CD4-positive, alpha-beta T cell (primary cell): ENCODE measurements around the gene CACNA2D1. TPM values are rescaled to one million over a fixed set of nuclear protein-coding genes. Genes with fewer than 3 reads are reported as not detected.

ENCODE experiments used
- ATAC-seq: fragments of 200-7000 bp; cut with Tn5 transposase; one replicate; pipeline ENCODE4 v1.10.0; 2022; ENCODE audit warnings: mild to moderate bottlenecking; ENCODE audit not compliant: poor library complexity
- CTCF ChIA-PET: fragments of 350-600 bp; sonication (Branson Sonifier 250); formaldehyde crosslinking; loops from one replicate; lab custom pipeline; 2021; ENCODE audit warnings: antibody characterized with exemption, inconsistent platforms; lab: Charles Lee
- POLR2A ChIA-PET: fragments of 350-600 bp; sonication (Branson Sonifier 250); formaldehyde crosslinking; loops from one replicate; lab custom pipeline; 2021; ENCODE audit warnings: antibody characterized with exemption, inconsistent platforms; lab: Charles Lee
- DNase-seq, 14 experiments: peaks; one replicate each; pipeline ENCODE4 v3.0.0-alpha.2; 2013 to 2020; ENCODE audit warnings: mixed read lengths in 2 of 14
- H3K27ac ChIP-seq, 2 donors: one replicate each; pipeline versions ENCODE4 v1.5.1 to v1.7.0; 2013; ENCODE audit warnings: low read length in 2 of 2, low read depth in 1 of 2, mild to moderate bottlenecking in 1 of 2
- H3K27me3 ChIP-seq, 2 experiments: 1 replicate in 1 of 2; 2 replicates in 1 of 2; pipeline versions ENCODE4 v1.6.1 to v1.7.0; 2013; ENCODE audit warnings: low read length in 2 of 2, control low read depth in 1 of 2, mild to moderate bottlenecking in 1 of 2, moderate library complexity in 1 of 2; ENCODE audit not compliant: insufficient read depth in 2 of 2, control insufficient read depth in 1 of 2
- H3K36me3 ChIP-seq: one replicate; pipeline ENCODE4 v1.6.1; 2013; ENCODE audit warnings: low read length, control low read depth; ENCODE audit not compliant: insufficient read depth
- H3K4me1 ChIP-seq: one replicate; pipeline ENCODE4 v1.6.1; 2013; ENCODE audit warnings: low read length, control low read depth; ENCODE audit not compliant: insufficient read depth
- H3K4me3 ChIP-seq: one replicate; pipeline ENCODE4 v1.5.1; 2013; ENCODE audit warnings: mild to moderate bottlenecking, low read length, moderate library complexity
- H3K9me3 ChIP-seq, 2 experiments: 1 replicate in 1 of 2; 2 replicates in 1 of 2; pipeline versions ENCODE4 v1.6.1 to v1.7.0; 2013; ENCODE audit warnings: low read length in 2 of 2, mild to moderate bottlenecking in 2 of 2, control low read depth in 1 of 2, moderate library complexity in 1 of 2; ENCODE audit not compliant: control insufficient read depth in 1 of 2, insufficient read depth in 1 of 2
- H3K27ac Mint-ChIP-seq: one replicate; pipeline ENCODE4 v1.8.0; 2020; ENCODE audit warnings: mixed read lengths
- H3K27me3 Mint-ChIP-seq: one replicate; pipeline ENCODE4 v1.8.0; 2021; ENCODE audit warnings: mixed read lengths
- H3K36me3 Mint-ChIP-seq: one replicate; pipeline ENCODE4 v1.8.0; 2021; ENCODE audit warnings: low read depth, mixed read lengths
- H3K4me1 Mint-ChIP-seq: one replicate; pipeline ENCODE4 v1.8.0; 2021; ENCODE audit warnings: low read depth, mixed read lengths
- H3K4me3 Mint-ChIP-seq: one replicate; pipeline ENCODE4 v1.8.0; 2020; ENCODE audit warnings: mild to moderate bottlenecking, mixed read lengths
- H3K9me3 Mint-ChIP-seq: one replicate; pipeline ENCODE4 v1.8.0; 2020; ENCODE audit warnings: mixed read lengths
- CTCF ChIP-seq: fragments of 200-600 bp; IDR thresholded peaks from one replicate; pipeline ENCODE4 v1.8.0; 2022; ENCODE audit warnings: antibody characterized with exemption, mild to moderate bottlenecking
- intact Hi-C, 2 experiments: fragments of 100-400 bp; cut with DNase I in 1 of 2; cut with micrococcal nuclease in 1 of 2; formaldehyde crosslinking; loops; one replicate each; pipeline versions ENCODE4 v1.15.1 to v1.9.0; 2023 to 2025; cut with DNase I, micrococcal nuclease
- total RNA-seq, 174 experiments: library from RNA in 2 of 174; stranded (reverse) in 2 of 174; gene quantifications; one replicate each; pipeline ENCODE4 v1.2.3 and lab custom pipeline; 2021 to 2026

The CACNA2D1 gene
- total RNA-seq, 2 experiments from 2014 or later: not detected

DNA sequence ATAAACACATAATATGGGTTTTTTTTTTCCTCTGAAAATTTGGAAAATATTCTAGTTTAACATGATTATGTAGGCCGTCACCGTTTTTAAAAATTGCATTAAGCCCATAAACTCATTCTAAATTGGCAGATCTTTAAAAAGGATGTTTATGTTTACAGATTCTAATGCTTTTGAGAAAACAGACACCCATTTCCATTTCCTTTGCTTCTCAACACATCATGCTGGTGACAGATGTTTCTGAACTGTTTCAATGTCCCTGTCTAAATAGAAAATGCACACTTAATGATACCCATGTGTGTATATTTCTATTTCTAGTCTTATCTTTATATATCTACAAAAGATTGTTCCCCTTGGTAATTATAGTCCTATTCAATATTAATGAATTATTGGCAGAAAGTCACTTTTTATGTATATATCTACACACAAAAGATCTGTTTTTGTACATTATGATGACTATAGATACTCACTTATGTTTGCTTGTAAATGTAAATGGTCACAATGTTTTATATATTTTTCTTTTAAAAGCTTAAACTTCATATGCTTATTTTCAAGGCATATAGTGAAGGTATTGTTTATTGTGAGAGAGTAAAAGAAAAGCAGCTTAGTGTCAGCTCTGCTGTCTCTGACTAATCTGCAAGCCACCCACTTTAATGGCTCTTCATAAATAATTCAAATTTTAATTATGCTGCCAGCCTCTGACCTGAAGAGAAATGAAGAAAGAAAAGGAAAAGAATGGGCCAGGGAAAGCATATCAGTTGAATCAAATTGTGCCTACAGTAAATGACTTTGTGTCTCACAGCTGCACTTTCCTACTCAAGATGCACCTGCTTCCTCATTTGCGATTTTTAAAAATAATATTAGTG lies 179.4 kb downstream of the CACNA2D1 start:
- Histone ChIP-seq H3K4me1 (no peaks in the 10 kb centered on the region), H3K27me3 (no peaks in the 10 kb centered on the region), H3K27ac (no peak overlapping the region), H3K9me3 (peaks cover 0 to 9% of the 10 kb centered on the region in 2 experiments), H3K36me3 (no peaks in the 10 kb centered on the region), H3K4me3 (no peak overlapping the region)
- H3K4me3 Mint-ChIP-seq: no peak overlapping the region
- ChIA-PET POLR2A (no interaction called here), CTCF (no interaction called here)
- no peak for TF ChIP-seq CTCF
- DNase-seq (no peak), ATAC-seq (no peak)
- no peaks in the 10 kb centered on the region for H3K4me1 Mint-ChIP-seq
- no peaks in the 10 kb centered on the region for H3K36me3 Mint-ChIP-seq
- intact Hi-C loops: loop anchor here in 1 of 2 experiments (10.0 kb wide), 1 partner anchor 51 kb away; no protein-coding TSS in a partner anchor
- H3K27ac Mint-ChIP-seq: no peak overlapping the region
- no peaks in the 10 kb centered on the region for H3K27me3 Mint-ChIP-seq
- H3K9me3 Mint-ChIP-seq: peaks cover 5% of the 10 kb centered on the region

GRCh38 chr7:82258181-82258580 lies 185.4 kb downstream of the CACNA2D1 start:
- no peak overlapping the region for H3K4me3 Mint-ChIP-seq
- intact Hi-C loops: no loop called here
- no peaks in the 10 kb centered on the region for H3K4me1 Mint-ChIP-seq
- H3K36me3 Mint-ChIP-seq: no peaks in the 10 kb centered on the region
- ATAC-seq: no peak
- no peak overlapping the region for H3K4me3 ChIP-seq
- no peak for DNase-seq
- no peaks in the 10 kb centered on the region for H3K4me1 ChIP-seq
- no peaks in the 10 kb centered on the region for H3K27me3 Mint-ChIP-seq
- ChIA-PET CTCF (no interaction called here), POLR2A (no interaction called here)
- H3K9me3 Mint-ChIP-seq: peaks cover 5% of the 10 kb centered on the region
- H3K9me3 ChIP-seq: peaks cover 0 to 9% of the 10 kb centered on the region in 2 experiments
- H3K27ac ChIP-seq: no peak overlapping the region
- TF ChIP-seq CTCF: no peak
- H3K27me3 ChIP-seq: no peaks in the 10 kb centered on the region
- no peak overlapping the region for H3K27ac Mint-ChIP-seq
- no peaks in the 10 kb centered on the region for H3K36me3 ChIP-seq

DNA sequence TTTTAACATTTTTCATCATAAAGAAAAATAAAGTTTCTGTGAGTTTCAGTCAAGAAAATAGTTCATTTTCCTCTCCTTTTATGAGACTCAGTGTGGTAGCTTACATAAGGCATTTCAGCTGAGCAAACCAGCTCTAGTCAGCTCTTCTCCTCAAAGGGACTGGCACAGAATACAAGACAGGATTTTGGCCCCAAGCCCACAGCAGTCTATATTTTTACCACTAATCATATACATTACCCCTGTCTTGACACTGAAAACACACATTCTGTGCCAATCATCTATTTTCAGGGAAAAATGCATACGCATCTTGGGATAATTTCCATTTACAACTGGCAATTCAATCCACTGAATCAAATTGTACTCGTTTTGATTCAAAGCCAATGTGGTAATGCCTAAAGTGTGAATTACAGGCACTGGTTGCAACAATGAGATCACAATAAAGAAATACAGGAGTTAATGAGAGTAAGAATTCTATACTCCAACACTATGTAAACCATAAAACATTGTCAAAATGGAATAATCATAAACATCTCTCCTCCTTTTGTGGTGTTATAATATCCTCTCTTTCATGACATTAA lies 186.4 kb downstream of the CACNA2D1 start:
- H3K27ac ChIP-seq: no peak overlapping the region
- H3K4me1 ChIP-seq: no peaks in the 10 kb centered on the region
- ChIA-PET POLR2A (no interaction called here), CTCF (no interaction called here)
- H3K9me3 ChIP-seq: peaks cover 0 to 8% of the 10 kb centered on the region in 2 experiments
- H3K27me3 ChIP-seq: no peaks in the 10 kb centered on the region
- no peak for DNase-seq
- no peak overlapping the region for H3K4me3 ChIP-seq
- peaks cover 5% of the 10 kb centered on the region for H3K9me3 Mint-ChIP-seq
- H3K36me3 ChIP-seq: no peaks in the 10 kb centered on the region
- H3K36me3 Mint-ChIP-seq: no peaks in the 10 kb centered on the region
- intact Hi-C loops: no loop called here
- TF ChIP-seq CTCF: no peak
- H3K27ac Mint-ChIP-seq: no peak overlapping the region
- no peaks in the 10 kb centered on the region for H3K27me3 Mint-ChIP-seq
- no peak overlapping the region for H3K4me3 Mint-ChIP-seq
- H3K4me1 Mint-ChIP-seq: no peaks in the 10 kb centered on the region
- ATAC-seq: no peak
